HCT116 (cell line): ENCODE results near the gene SPON1. TPM values are rescaled to one million over a fixed set of nuclear protein-coding genes. Genes with fewer than 3 reads are reported as not detected.

ENCODE experiments used
- ATAC-seq: fragments of 200-7000 bp; cut with Tn5 transposase; 2 replicates; pipeline ENCODE4 v1.9.1; 2020; ENCODE audit warnings: mild to moderate bottlenecking, moderate library complexity
- BruUV-seq: library from RNA; stranded (reverse); fragments of 400-500 nt; replicated peaks from 2 replicates; lab custom pipeline; 2021; lab: Mats Ljungman, UMichigan
- CTCF ChIA-PET: fragments of 300-600 bp; sonication (Branson Sonifier 250); formaldehyde crosslinking; loops from one replicate; lab custom pipeline; 2021; ENCODE audit warnings: antibody characterized with exemption; lab: Charles Lee
- POLR2A ChIA-PET: fragments of 300-600, 350-600 bp; sonication (Branson Sonifier 250); formaldehyde crosslinking; loops from one replicate; lab custom pipeline; 2021; ENCODE audit warnings: antibody characterized with exemption; lab: Charles Lee
- RAD21 ChIA-PET, 2 experiments: fragments of 300-600 bp; sonication (Branson Sonifier 250); formaldehyde crosslinking; loops; one replicate each; lab custom pipeline; 2023; ENCODE audit warnings: low total read pairs in 2 of 2; ENCODE audit not compliant: uncharacterized antibody in 2 of 2, unreplicated experiment in 2 of 2, low non-redundant PET in 1 of 2; lab: Charles Lee
- DNase-seq: peaks from one replicate; pipeline ENCODE4 v3.0.0-alpha.2; 2010; ENCODE audit warnings: low read depth, low spot score
- H2AFZ ChIP-seq: fragments of 200-600 bp; shearing (Covaris generic), sonication (generic); 2 replicates; pipeline ENCODE4 v1.6.1; 2017; ENCODE audit warnings: low read depth, mixed run types, mixed read lengths, antibody characterized with exemption, low read length; ENCODE audit not compliant: poor library complexity, severe bottlenecking
- H3K27ac ChIP-seq: 2 replicates; pipeline ENCODE4 v1.5.1; 2012; ENCODE audit warnings: low read depth, low read length
- H3K27me3 ChIP-seq: fragments of 200-600 bp; sonication (generic); 2 replicates; pipeline ENCODE4 v1.6.1; 2016; ENCODE audit warnings: mixed run types, low read length, mixed read lengths; ENCODE audit not compliant: insufficient read depth
- H3K36me3 ChIP-seq, 2 experiments: fragments of 200-500 bp in 1 of 2; fragments of 200-600 bp in 1 of 2; sonication (Bioruptor generic) in 1 of 2; sonication (generic) in 1 of 2; 2 replicates each; pipeline versions ENCODE4 v1.5.1 to v1.6.1; 2014 to 2016; ENCODE audit warnings: low read length in 2 of 2, inconsistent platforms in 1 of 2, mixed read lengths in 1 of 2, mixed run types in 1 of 2; ENCODE audit not compliant: insufficient read depth in 2 of 2, control insufficient read depth in 1 of 2
- H3K4me1 ChIP-seq, 2 experiments: fragments of 200-600 bp in 1 of 2; sonication (generic) in 1 of 2; 2 replicates each; pipeline versions ENCODE4 v1.5.1 to v1.6.1; 2012 to 2017; ENCODE audit warnings: low read length in 2 of 2, inconsistent platforms in 1 of 2, mild to moderate bottlenecking in 1 of 2, mixed read lengths in 1 of 2, mixed run types in 1 of 2, moderate library complexity in 1 of 2; ENCODE audit not compliant: insufficient read depth in 2 of 2, control insufficient read depth in 1 of 2
- H3K4me2 ChIP-seq: fragments of 200-600 bp; sonication (generic); 2 replicates; pipeline ENCODE4 v1.6.1; 2017; ENCODE audit warnings: mixed run types, low read length, mixed read lengths
- H3K4me3 ChIP-seq, 2 experiments: fragments of 200-600 bp in 1 of 2; sonication (generic) in 1 of 2; replicated peaks in 1 of 2; 2 replicates each; pipeline ENCODE4 v1.5.1; 2011 to 2016; ENCODE audit warnings: low read length in 2 of 2, control low read depth in 1 of 2, low read depth in 1 of 2, mild to moderate bottlenecking in 1 of 2, mixed read lengths in 1 of 2, mixed run types in 1 of 2
- H3K79me2 ChIP-seq: fragments of 200-600 bp; sonication (generic); 2 replicates; pipeline ENCODE4 v1.6.1; 2017; ENCODE audit warnings: mild to moderate bottlenecking, mixed run types, low read length, moderate library complexity, mixed read lengths; ENCODE audit not compliant: insufficient read depth
- H3K9ac ChIP-seq: fragments of 200-600 bp; sonication (generic); 2 replicates; pipeline ENCODE4 v1.6.1; 2016; ENCODE audit warnings: low read length, mixed read lengths
- H3K9me2 ChIP-seq: fragments of 200-600 bp; sonication (generic), shearing (Covaris generic); 2 replicates; pipeline ENCODE4 v1.6.1; 2017; ENCODE audit warnings: mixed run types, mild to moderate bottlenecking, moderate library complexity; ENCODE audit not compliant: insufficient read depth
- H3K9me3 ChIP-seq, 2 experiments: fragments of 200-500 bp in 1 of 2; fragments of 200-600 bp in 1 of 2; sonication (Bioruptor generic) in 1 of 2; sonication (generic) in 1 of 2; 2 replicates each; pipeline ENCODE4 v1.6.1; 2014 to 2017; ENCODE audit warnings: low read length in 2 of 2, mixed read lengths in 2 of 2, inconsistent platforms in 1 of 2, low read depth in 1 of 2, mild to moderate bottlenecking in 1 of 2, mixed run types in 1 of 2, moderate library complexity in 1 of 2; ENCODE audit not compliant: control insufficient read depth in 1 of 2, insufficient read depth in 1 of 2
- H4K20me1 ChIP-seq: fragments of 200-600 bp; sonication (generic), shearing (Covaris generic); 2 replicates; pipeline ENCODE4 v1.6.1; 2017; ENCODE audit warnings: mixed run types, mild to moderate bottlenecking, moderate library complexity; ENCODE audit not compliant: insufficient read depth
- CBX3 ChIP-seq: IDR thresholded peaks from 2 replicates; pipeline ENCODE4 v1.6.1; 2012; ENCODE audit warnings: low read depth
- CEBPB ChIP-seq: IDR thresholded peaks from 2 replicates; pipeline ENCODE4 v1.6.1; 2012; ENCODE audit warnings: low read depth
- CTCF ChIP-seq, 3 experiments: fragments of 200-600 bp in 1 of 3; sonication (generic) in 1 of 3; IDR thresholded peaks in 2 of 3; conservative IDR thresholded peaks in 1 of 3; 2 replicates each; pipeline ENCODE4 v1.5.1; 2012 to 2017; ENCODE audit warnings: low read depth in 2 of 3, low read length in 2 of 3, antibody characterized with exemption in 1 of 3, borderline replicate concordance in 1 of 3, control low read depth in 1 of 3, mild to moderate bottlenecking in 1 of 3, mixed read lengths in 1 of 3, mixed run types in 1 of 3, moderate library complexity in 1 of 3; ENCODE audit not compliant: insufficient read depth in 1 of 3
- FOSL1 ChIP-seq: IDR thresholded peaks from 2 replicates; pipeline ENCODE4 v1.6.1; 2012; ENCODE audit warnings: low read depth
- POLR2A ChIP-seq: IDR thresholded peaks from 2 replicates; pipeline ENCODE4 v1.7.0; 2011; ENCODE audit warnings: borderline replicate concordance; ENCODE audit not compliant: insufficient read depth, insufficient read length; ENCODE audit errors: extremely low read depth
- POLR2AphosphoS5 ChIP-seq: IDR thresholded peaks from 2 replicates; pipeline ENCODE4 v1.6.1; 2011; ENCODE audit warnings: mild to moderate bottlenecking, low read depth, low read length, moderate library complexity
- SP1 ChIP-seq: IDR thresholded peaks from 2 replicates; pipeline ENCODE4 v1.6.1; 2012; ENCODE audit warnings: low read depth
- YY1 ChIP-seq: IDR thresholded peaks from 2 replicates; pipeline ENCODE4 v1.6.1; 2011; ENCODE audit warnings: low read length, low read depth, moderate library complexity, mild to moderate bottlenecking; ENCODE audit not compliant: insufficient replicate concordance; ENCODE audit errors: extremely low read depth
- ZBTB33 ChIP-seq: IDR thresholded peaks from 2 replicates; pipeline ENCODE4 v1.6.1; 2011; ENCODE audit warnings: mild to moderate bottlenecking, low read length, moderate library complexity; ENCODE audit not compliant: insufficient replicate concordance; ENCODE audit errors: extremely low read depth
- ZNF274 ChIP-seq: fragments of 200-500 bp; sonication (Bioruptor generic); IDR thresholded peaks from 2 replicates; pipeline ENCODE4 v1.6.1; 2014; ENCODE audit warnings: mild to moderate bottlenecking, low read depth, low read length, inconsistent platforms
- intact Hi-C: fragments of 100-400 bp; cut with micrococcal nuclease; formaldehyde crosslinking; loops from 2 replicates; pipeline ENCODE4 v1.10.0; 2022
- total RNA-seq: library from RNA; stranded (reverse); gene quantifications from one replicate; pipeline ENCODE4 v1.2.1, GENCODE V29; 2021; ENCODE audit not compliant: unreplicated experiment

Gene SPON1
- total RNA-seq, 1 experiment from 2014 or later, result 0.17 TPM

- H3K9me2 ChIP-seq, result no peaks in the 10 kb centered on the region
- ChIA-PET RAD21 (no interaction called here), POLR2A (no interaction called here), CTCF (no interaction called here)
- no peaks in the 10 kb centered on the region for H3K9me3 ChIP-seq
- BruUV-seq, result no TSS peak
- H3K4me3 ChIP-seq, result no peak overlapping the region
- no peaks in the 10 kb centered on the region for H3K27me3 ChIP-seq
- TF ChIP-seq CEBPB (no peak), ZBTB33 (no peak), CTCF (IDR thresholded peaks at IDR 0.05 in 2 of 3, conservative IDR thresholded peaks at IDR 0.05 in 1 of 3; ENCODE audit: borderline replicate concordance in 1 of 3, insufficient read depth in 1 of 3, low read depth in 2 of 3, low read length in 2 of 3) (no peak), ZNF274 (no peak), YY1 (no peak), POLR2AphosphoS5 (no peak), FOSL1 (no peak), POLR2A (no peak), SP1 (no peak), CBX3 (no peak)
- H4K20me1 ChIP-seq, result no peaks in the 10 kb centered on the region
- no peak for DNase-seq
- H3K27ac ChIP-seq, result no peak overlapping the region
- H3K4me2 ChIP-seq, result no peak overlapping the region
- no peak for ATAC-seq
- no peak overlapping the region for H2AFZ ChIP-seq
- H3K79me2 ChIP-seq, result no peaks in the 10 kb centered on the region
- intact Hi-C loops, result no loop called here
- H3K4me1 ChIP-seq, result peaks cover 4 to 44% of the 10 kb centered on the region in 2 experiments; a peak in 3 of 4 replicates
- no peak overlapping the region for H3K9ac ChIP-seq
- H3K36me3 ChIP-seq, result no peaks in the 10 kb centered on the region
These were observed 20.7 kb upstream of the SPON1 start for GRCh38 chr11:13941775-13942174.
